C4-2B (cell line): Measurements from ENCODE around the gene MOSMO.
"Not testable (repeated sequence)": the region's sequence is repeated elsewhere in the genome, so short reads cannot be mapped to it uniquely, and the experiment has no call there.

Experiments used
- H3K27ac ChIP-seq: fragments of 450-650 bp; 2 replicates; pipeline ENCODE4 v1.5.1; 2017
- CTCF ChIP-seq: fragments of 450-650 bp; conservative IDR thresholded peaks from 2 replicates; pipeline ENCODE4 v1.5.1; 2017; ENCODE audit warnings: mild to moderate bottlenecking
- ZFX ChIP-seq: fragments of 450-650 bp; IDR thresholded peaks from 2 replicates; pipeline ENCODE4 v1.6.1; 2017

Gene MOSMO

GRCh38 chr16:22022151-22022550 is 14.2 kb downstream of the MOSMO start:
- TF ChIP-seq ZFX (no peak), CTCF (no peak)
- H3K27ac ChIP-seq, result no peak overlapping the region

GRCh38 chr16:22023505-22023904 is 15.6 kb downstream of the MOSMO start:
- H3K27ac ChIP-seq, result no peak overlapping the region
- TF ChIP-seq CTCF, result no peak
- no peak for TF ChIP-seq ZFX

GRCh38 chr16:22024785-22025184 is 16.9 kb downstream of the MOSMO start:
- not testable (repeated sequence) for H3K27ac ChIP-seq

GRCh38 chr16:22027633-22028032 is 19.7 kb downstream of the MOSMO start:
- TF ChIP-seq ZFX (no peak), CTCF (no peak)

GRCh38 chr16:22029632-22030031 is 21.7 kb downstream of the MOSMO start:
- no peak for TF ChIP-seq CTCF
- TF ChIP-seq ZFX, result no peak
- H3K27ac ChIP-seq, result no peak overlapping the region

More at GRCh38 chr16:22027633-22028032, 19.7 kb downstream of the MOSMO start:
- H3K27ac ChIP-seq, result no peak overlapping the region

GRCh38 chr16:22030087-22030812 is 22.3 kb downstream of the MOSMO start:
- TF ChIP-seq CTCF (no peak), ZFX (no peak)
- no peak overlapping the region for H3K27ac ChIP-seq

GRCh38 chr16:22031483-22032083 is 23.7 kb downstream of the MOSMO start:
- no peak overlapping the region for H3K27ac ChIP-seq

More at GRCh38 chr16:22031483-22032083, 23.7 kb downstream of the MOSMO start:
- TF ChIP-seq ZFX (no peak), CTCF (no peak)
